HG03571 (cell line): Measurements from ENCODE around the gene PLPP6.
A peak's percentile ranks its signal among the peaks of the same experiment; 100 is the strongest.

Experiments used
- ATAC-seq: cut with Tn5 transposase; IDR thresholded peaks from one replicate; pipeline ENCODE4 v1.9.1; 2021; ENCODE audit not compliant: unreplicated experiment

PLPP6 gene

DNA sequence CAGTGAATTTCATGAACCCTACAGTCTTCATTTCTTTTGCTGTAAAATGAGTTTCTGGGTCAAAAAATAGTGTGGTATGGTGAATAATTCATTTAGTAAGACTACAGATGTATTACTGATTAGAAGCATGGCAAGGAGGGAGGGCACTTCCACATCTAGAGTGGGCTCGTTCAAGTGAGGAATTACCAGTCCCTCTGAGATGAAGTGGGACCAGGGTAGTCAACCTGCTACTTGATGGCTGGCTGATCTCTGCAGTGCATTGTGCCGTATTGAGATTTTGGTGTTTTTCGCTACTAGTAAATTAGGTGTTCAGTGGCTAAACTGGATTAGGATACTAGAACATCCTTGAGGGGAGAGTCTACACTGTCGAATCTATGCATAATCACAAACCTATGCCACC lies 28.1 kb downstream of the PLPP6 start:
- ATAC-seq: peak; percentile 81

DNA sequence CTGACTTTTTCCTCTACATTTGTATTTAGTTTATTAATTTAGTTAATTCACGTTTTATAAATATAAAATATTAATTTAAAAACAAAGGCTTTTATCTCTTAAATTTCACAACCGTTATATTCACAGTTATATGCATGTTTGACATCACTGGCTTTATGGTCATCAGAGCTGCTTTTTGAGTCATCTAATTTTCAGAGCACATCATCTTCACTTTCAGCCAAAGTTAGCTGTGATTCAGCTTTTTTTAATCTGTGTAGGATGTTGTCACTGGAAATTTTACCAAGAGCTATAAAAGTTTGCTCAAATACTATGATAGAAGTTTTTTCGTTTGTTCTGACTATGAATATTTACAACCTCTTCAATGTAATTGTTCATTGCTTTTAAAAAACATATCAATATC lies 29.7 kb downstream of the PLPP6 start:
- no peak for ATAC-seq

DNA sequence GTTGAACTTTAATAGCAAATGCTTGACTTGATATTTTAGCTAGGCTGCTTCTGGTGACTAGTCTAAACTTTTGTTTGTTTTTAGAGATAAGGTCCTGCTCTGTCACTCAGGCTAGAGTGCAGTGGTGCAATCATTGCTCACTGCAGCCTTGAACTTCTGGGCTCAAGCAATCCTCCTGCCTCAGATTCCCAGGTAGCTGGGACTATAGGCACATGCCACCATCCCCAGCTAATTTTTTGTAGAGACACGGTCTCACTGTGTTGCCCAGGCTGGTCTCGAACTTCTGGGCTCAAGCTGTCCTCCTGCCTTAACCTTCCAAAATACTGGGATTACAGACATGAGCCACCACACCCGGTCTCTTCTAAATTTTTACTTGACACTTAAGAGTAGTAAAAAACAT lies 38.0 kb downstream of the PLPP6 start:
- no peak for ATAC-seq

DNA sequence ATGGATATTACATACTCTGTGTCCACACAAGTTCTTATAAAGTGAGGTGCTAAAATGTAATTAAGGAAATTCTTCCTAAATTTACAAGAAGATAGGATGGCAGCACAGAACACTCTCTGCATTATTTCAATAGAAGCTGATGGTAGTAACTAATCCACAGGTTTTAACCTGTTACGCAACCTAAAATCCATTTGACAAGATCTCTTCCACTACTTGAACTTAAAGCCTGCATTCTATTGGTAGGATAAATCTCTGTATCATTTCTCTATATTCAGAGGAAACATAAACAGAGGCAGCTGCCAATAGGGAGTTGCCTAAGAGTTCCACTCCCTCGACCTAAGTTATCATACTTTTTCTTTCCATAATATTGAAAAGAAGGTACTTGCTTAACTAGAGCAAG lies 38.8 kb downstream of the PLPP6 start:
- ATAC-seq: no peak

DNA sequence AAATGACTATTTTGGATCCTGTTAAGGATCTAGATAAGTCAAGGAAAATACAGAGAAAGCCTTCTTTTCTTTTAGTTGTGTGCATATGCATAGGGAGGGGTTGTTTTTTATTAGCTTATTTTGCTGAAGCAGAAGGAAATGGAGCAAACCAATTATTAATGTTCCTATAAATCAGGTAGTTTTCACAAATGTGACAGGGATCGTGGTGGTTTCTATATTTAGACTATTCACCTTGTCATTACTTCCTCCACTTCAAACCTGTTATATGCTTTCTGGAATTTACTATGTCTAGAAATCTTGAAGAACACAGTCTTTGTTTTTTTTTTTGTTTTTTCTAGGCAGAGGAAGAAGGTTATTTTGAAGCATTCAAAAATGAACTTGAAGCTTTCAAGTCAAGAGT lies 39.4 kb downstream of the PLPP6 start:
- no peak for ATAC-seq

DNA sequence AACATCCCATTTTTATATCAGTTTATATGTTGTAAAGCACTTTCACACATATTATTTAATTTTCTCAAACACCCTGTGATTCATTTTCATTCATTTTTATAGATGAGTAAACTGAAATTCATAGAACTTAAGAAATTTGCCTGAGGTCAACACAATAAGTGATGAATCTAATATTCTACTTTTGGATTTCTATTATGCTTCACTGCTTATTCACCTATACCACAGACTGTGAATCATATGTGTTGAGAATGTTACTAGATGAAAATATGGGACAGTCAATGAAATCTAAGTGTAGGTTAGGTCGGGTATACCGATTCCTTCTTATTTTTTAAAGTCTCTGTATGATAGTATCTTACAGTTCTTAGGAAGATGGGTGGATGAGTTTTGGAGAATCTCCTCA lies 42.0 kb downstream of the PLPP6 start:
- ATAC-seq: no peak

DNA sequence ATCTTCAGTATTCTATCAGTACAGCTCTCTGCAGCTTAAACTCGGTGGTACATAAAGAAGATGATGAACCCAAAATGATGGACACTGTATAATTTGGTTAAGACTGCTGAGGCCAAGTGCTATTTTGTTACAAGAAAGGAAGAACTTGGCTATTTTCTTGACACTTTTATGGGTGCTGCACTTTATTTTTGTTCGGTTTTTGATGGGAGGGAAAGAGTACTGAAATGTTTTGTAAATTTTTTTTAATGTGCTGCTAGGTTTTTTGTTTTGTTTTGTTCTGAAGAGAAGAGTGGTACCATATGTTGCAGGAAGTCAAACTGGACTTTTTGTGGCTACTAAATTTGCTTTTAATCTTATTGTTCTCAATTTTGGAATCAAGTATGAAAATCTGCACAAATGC lies 43.9 kb downstream of the PLPP6 start:
- ATAC-seq: no peak

DNA sequence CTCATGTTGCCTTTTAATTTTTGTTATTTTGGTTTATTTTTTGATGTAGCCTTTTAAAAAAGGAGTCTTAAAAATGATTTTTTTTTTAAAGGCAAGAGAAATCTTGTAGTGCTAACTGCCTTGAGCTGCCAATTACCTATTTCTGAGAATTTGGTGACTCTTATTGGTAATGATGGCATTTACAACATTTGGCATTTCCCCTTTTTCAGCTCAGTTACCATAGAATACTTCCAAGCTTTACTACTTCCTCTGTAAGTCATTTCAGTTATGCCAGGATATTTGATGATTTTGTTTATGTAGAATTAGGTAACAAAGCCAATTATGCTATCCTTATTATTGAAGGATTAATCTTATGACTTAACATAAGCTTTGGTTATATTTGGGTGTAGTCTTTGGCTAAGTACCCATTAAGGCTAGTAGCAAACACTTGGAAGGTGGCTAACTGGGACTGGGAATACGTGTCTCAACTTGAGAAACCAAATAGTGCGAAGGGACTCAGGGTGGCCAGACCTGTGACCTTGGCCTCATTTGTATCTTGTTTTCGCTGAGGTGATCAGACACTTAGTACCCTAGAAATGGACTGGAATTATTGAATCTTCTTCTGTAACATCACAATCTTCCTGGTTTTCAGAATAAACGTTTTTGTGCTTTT lies 45.0 kb downstream of the PLPP6 start:
- no peak for ATAC-seq

DNA sequence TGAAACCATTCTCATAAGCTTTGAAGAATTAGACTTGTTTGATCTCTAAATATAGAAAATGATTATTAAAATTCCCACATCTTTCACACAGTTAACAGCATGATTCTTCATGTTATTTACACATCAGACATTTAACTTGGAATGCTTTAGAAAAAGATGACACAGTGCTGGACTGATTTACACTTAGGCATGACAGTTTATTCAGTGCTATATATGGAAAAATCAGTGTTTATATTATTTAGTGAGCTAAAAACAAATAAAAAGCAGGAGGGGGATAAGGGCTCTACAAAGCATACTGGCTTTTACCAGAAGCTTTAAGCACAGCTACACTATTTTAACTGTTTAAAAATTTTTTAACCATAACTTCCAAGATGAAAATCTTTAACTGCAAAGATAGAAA lies 47.3 kb downstream of the PLPP6 start:
- no peak for ATAC-seq

DNA sequence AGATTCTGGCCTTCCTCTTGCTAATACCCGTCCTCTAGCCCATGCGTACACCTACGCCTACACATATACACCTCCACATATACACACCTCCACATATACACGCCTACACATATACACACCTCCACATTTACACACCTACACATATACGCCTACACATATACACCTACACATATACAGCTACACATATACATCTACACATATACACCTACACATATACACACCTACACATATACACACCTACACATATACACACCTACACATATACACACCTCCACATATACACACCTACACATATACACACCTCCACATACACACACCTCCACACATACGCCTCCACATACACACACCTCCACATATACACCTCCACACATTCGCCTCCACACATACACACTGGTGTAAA lies 51.8 kb downstream of the PLPP6 start:
- no peak for ATAC-seq

DNA sequence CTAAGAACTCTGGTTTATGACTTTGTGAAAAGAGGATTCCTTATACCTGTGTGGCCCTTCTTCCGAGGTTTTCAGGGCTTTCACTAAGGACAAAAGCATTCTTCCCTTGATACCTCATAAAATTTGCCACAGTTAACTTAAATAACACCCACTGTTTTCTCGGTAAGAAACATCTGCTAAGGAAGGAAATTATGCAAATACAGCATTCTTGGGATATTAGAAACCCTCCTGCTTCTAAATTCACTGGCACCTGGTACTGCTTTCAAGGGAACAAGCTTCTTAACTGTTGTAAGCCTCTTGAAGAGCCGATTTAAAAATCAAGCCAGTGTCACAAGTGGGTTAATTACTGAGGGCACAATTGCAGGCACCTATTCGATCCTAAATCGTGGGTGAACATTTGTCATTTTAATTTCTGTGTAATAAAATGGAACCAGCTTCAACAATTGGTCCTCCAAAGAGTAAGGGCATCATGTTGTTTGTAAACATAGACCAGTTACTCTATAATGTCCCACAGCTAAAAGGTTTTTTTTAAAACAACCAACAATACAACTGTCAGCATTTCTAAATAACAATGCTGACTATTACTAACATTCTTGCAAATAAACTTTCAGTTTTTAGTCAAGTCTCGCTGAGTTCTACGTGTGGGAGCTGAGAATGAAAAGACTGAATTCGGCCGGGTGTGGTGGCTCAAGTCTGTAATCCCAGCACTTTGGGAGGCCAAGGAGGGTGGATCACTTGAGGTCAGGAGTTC lies 52.3 kb downstream of the PLPP6 start:
- ATAC-seq: no peak
